HepG2 (cell line): Measurements from ENCODE around the gene NFIC. TPM values are rescaled to one million over a fixed set of nuclear protein-coding genes. Genes with fewer than 3 reads are reported as not detected.

ENCODE experiments used
- ATAC-seq: fragments of 200-7000 bp; cut with Tn5 transposase; 3 replicates; pipeline ENCODE4 v1.9.1; 2020; ENCODE audit warnings: mild to moderate bottlenecking, moderate library complexity
- BruUV-seq: library from RNA; stranded (reverse); fragments of 400-500 nt; replicated peaks from 2 replicates; lab custom pipeline; 2021; lab: Mats Ljungman, UMichigan
- CTCF ChIA-PET: fragments of 300-600 bp; formaldehyde crosslinking; extraction: SDS; loops from one replicate; lab custom pipeline; 2021; ENCODE audit warnings: low total read pairs, inconsistent platforms, low intra/inter-chr PET ratio; lab: Yijun Ruan, JAX
- POLR2A ChIA-PET: fragments of 350-600 bp; sonication (Branson Sonifier 250); formaldehyde crosslinking; loops from one replicate; lab custom pipeline; 2020; ENCODE audit warnings: antibody characterized with exemption, inconsistent platforms; lab: Yijun Ruan, JAX
- DNase-seq: peaks from one replicate; pipeline ENCODE4 v3.0.0-alpha.2; 2015; ENCODE audit warnings: low spot score
- FAIRE-seq: peaks from 3 replicates; lab custom pipeline; 2011; peaks lifted over from hg19 to GRCh38; lab: Jason Lieb, UNC
- H2AFZ ChIP-seq: one replicate; pipeline ENCODE4 v1.6.1; 2011; ENCODE audit warnings: low read length, inconsistent platforms
- H3K27ac ChIP-seq: fragments of 300-600 bp; 3 replicates; pipeline ENCODE4 v1.8.0; 2011; ENCODE audit warnings: mixed run types, mild to moderate bottlenecking, mixed read lengths, low read length, inconsistent platforms; ENCODE audit not compliant: insufficient read depth; ENCODE audit errors: extremely low read length
- H3K27me3 ChIP-seq, 2 experiments: fragments of 200-600 bp in 1 of 2; 2 replicates in 1 of 2; 3 replicates in 1 of 2; pipeline versions ENCODE4 v1.6.0 to v1.8.0; 2011; ENCODE audit warnings: low read length in 2 of 2, mild to moderate bottlenecking in 2 of 2, moderate library complexity in 2 of 2, inconsistent platforms in 1 of 2; ENCODE audit not compliant: insufficient read depth in 2 of 2, control insufficient read depth in 1 of 2
- H3K36me3 ChIP-seq, 2 experiments: fragments of 200-600 bp in 1 of 2; replicated peaks in 1 of 2; 2 replicates in 1 of 2; 3 replicates in 1 of 2; pipeline versions ENCODE4 v1.5.1 to v1.8.0; 2011; ENCODE audit warnings: low read length in 2 of 2, inconsistent platforms in 1 of 2; ENCODE audit not compliant: insufficient read depth in 2 of 2, control insufficient read depth in 1 of 2
- H3K4me1 ChIP-seq: 2 replicates; pipeline ENCODE4 v1.5.1; 2012; ENCODE audit warnings: low read length, inconsistent platforms; ENCODE audit not compliant: insufficient read depth
- H3K4me2 ChIP-seq: 2 replicates; pipeline ENCODE4 v1.6.0; 2011; ENCODE audit warnings: low read depth, low read length, inconsistent platforms
- H3K4me3 ChIP-seq, 3 experiments: fragments of 200-600 bp in 1 of 3; sonication (generic), shearing (Covaris generic) in 1 of 3; replicated peaks in 1 of 3; 2 replicates each; pipeline ENCODE4 v1.5.1; 2011 to 2016; ENCODE audit warnings: low read length in 3 of 3, inconsistent platforms in 2 of 3, low read depth in 2 of 3, mild to moderate bottlenecking in 2 of 3, control low read depth in 1 of 3, mixed read lengths in 1 of 3; ENCODE audit not compliant: insufficient read depth in 1 of 3
- H3K79me2 ChIP-seq: one replicate; pipeline ENCODE4 v1.6.1; 2011; ENCODE audit warnings: low read length, inconsistent platforms; ENCODE audit not compliant: insufficient read depth
- H3K9ac ChIP-seq: 2 replicates; pipeline ENCODE4 v1.6.0; 2011; ENCODE audit warnings: mild to moderate bottlenecking, low read depth, low read length, inconsistent platforms; ENCODE audit not compliant: insufficient read depth
- H3K9me3 ChIP-seq: 2 replicates; pipeline ENCODE4 v1.5.1; 2012; ENCODE audit warnings: mild to moderate bottlenecking, low read length
- H4K20me1 ChIP-seq: 2 replicates; pipeline ENCODE4 v1.6.0; 2011; ENCODE audit warnings: inconsistent platforms, mild to moderate bottlenecking, low read length, moderate library complexity; ENCODE audit not compliant: insufficient read depth
- MAFF ChIP-seq: IDR thresholded peaks from 2 replicates; pipeline ENCODE4 v1.6.1; 2011; ENCODE audit warnings: low read depth, low read length, improper control_type of control experiment
- MAFK ChIP-seq, 2 experiments: IDR thresholded peaks in 1 of 2; conservative IDR thresholded peaks in 1 of 2; 2 replicates each; pipeline ENCODE4 v1.6.1; 2011; ENCODE audit warnings: improper control_type of control experiment in 2 of 2, low read length in 2 of 2
- NKX3-1 ChIP-seq: sonication (generic); formaldehyde crosslinking; IDR thresholded peaks from 2 replicates; pipeline ENCODE4 v1.5.0; 2020; ENCODE audit warnings: missing genetic modification reagents
- SRSF9 ChIP-seq: fragments of 200-400 bp; formaldehyde crosslinking; IDR thresholded peaks from 2 replicates; pipeline ENCODE4 v1.6.1; 2018; ENCODE audit warnings: borderline replicate concordance, mild to moderate bottlenecking, low read depth, low read length; ENCODE audit not compliant: insufficient read depth, poor library complexity, severe bottlenecking
- TCF12 ChIP-seq, 2 experiments: fragments of 450-650 bp in 1 of 2; sonication (generic) in 1 of 2; formaldehyde crosslinking in 1 of 2; IDR thresholded peaks; 2 replicates each; pipeline versions ENCODE4 v1.6.1 to v1.8.0; 2017 to 2022; ENCODE audit warnings: antibody characterized with exemption in 1 of 2, mild to moderate bottlenecking in 1 of 2, missing genetic modification reagents in 1 of 2, moderate library complexity in 1 of 2
- TOPORS ChIP-seq: sonication (generic); formaldehyde crosslinking; IDR thresholded peaks from 2 replicates; pipeline ENCODE4 v1.8.0; 2023; ENCODE audit warnings: mild to moderate bottlenecking, missing genetic modification reagents
- XRCC5 ChIP-seq: fragments of 200-400 bp; formaldehyde crosslinking; optimal IDR thresholded peaks from 2 replicates; pipeline ENCODE3; 2017; ENCODE audit warnings: mild to moderate bottlenecking, low read length
- YEATS4 ChIP-seq: sonication (generic); formaldehyde crosslinking; IDR thresholded peaks from 2 replicates; pipeline ENCODE4 v1.4.0; 2020; ENCODE audit warnings: missing genetic modification reagents, borderline replicate concordance
- ZNF180 ChIP-seq: sonication (generic); formaldehyde crosslinking; IDR thresholded peaks from 2 replicates; pipeline ENCODE4 v1.4.0; 2020; ENCODE audit warnings: low read depth, missing genetic modification reagents, borderline replicate concordance
- ZNF34 ChIP-seq: sonication (generic); formaldehyde crosslinking; IDR thresholded peaks from 2 replicates; pipeline ENCODE4 v1.4.0; 2020; ENCODE audit warnings: mild to moderate bottlenecking, missing genetic modification reagents, borderline replicate concordance
- ZNF768 ChIP-seq: sonication (generic); formaldehyde crosslinking; IDR thresholded peaks from 2 replicates; pipeline ENCODE4 v1.4.0; 2020; ENCODE audit warnings: missing genetic modification reagents
- ZNF772 ChIP-seq: sonication (generic); formaldehyde crosslinking; IDR thresholded peaks from 2 replicates; pipeline ENCODE4 v1.5.0; 2020; ENCODE audit warnings: mild to moderate bottlenecking, missing genetic modification reagents
- ZNF790 ChIP-seq: sonication (generic); formaldehyde crosslinking; IDR thresholded peaks from 2 replicates; pipeline ENCODE4 v1.8.0; 2022; ENCODE audit warnings: missing genetic modification reagents, mild to moderate bottlenecking, borderline replicate concordance
- ZNF839 ChIP-seq: sonication (generic); formaldehyde crosslinking; IDR thresholded peaks from 2 replicates; pipeline ENCODE4 v1.4.0; 2020; ENCODE audit warnings: missing genetic modification reagents, mild to moderate bottlenecking, borderline replicate concordance
- WGBS: methylation state at CpG from one replicate; pipeline ENCODE4 v1.1.6; 2017; ENCODE audit warnings: low lambda C conversion rate; 5-methylcytosine and 5-hydroxymethylcytosine counted together
- in situ Hi-C: cut with HindIII; loops from 2 replicates; pipeline ENCODE4 v1.10.0; 2017; ENCODE audit warnings: low pct_unique_long_range_greater_than_20kb; ENCODE audit not compliant: extremely low pct_ligation_motif_present
- intact Hi-C: fragments of 100-400 bp; cut with micrococcal nuclease; formaldehyde crosslinking; loops from one replicate; pipeline ENCODE4 v1.10.0; 2022; ENCODE audit not compliant: unreplicated experiment
- polyA plus RNA-seq, 8 experiments: library from polyadenylated mRNA; depleted of rRNA in 3 of 8; stranded (reverse) in 7 of 8; unstranded in 1 of 8; fragments of >200 nt; fragmentation: Illumina TruSeq in 4 of 8; extraction: Trizol in 4 of 8; gene quantifications; 2 replicates each; pipeline versions ENCODE4 v1.2.1 to v1.2.3, GENCODE V29; 2011 to 2016; ENCODE audit warnings: low read depth in 4 of 8, missing spikeins in 1 of 8, mixed read lengths in 1 of 8; ENCODE audit not compliant: insufficient read depth in 1 of 8
- total RNA-seq, 5 experiments: library from RNA; depleted of rRNA; stranded (reverse); fragments of >200 nt; fragmentation: Illumina TruSeq; extraction: Trizol; gene quantifications; 2 replicates each; pipeline ENCODE4 v1.2.3, GENCODE V29; 2016; ENCODE audit warnings: low read depth in 1 of 5
- TF ChIP-seq, protein P1 (sequence below), 2 experiments: IDR thresholded peaks; 2 replicates each; pipeline ENCODE4 v1.6.1; 2011 to 2012; ENCODE audit warnings: low read length in 2 of 2, borderline replicate concordance in 1 of 2, low read depth in 1 of 2, mild to moderate bottlenecking in 1 of 2, moderate library complexity in 1 of 2

Gene NFIC
- total and polyA plus RNA-seq, 2 of the 13 experiments (the other 11 are each of a cell fraction or from before 2014, with no cell fraction given) = 1.3 to 2.5 TPM

DNA sequence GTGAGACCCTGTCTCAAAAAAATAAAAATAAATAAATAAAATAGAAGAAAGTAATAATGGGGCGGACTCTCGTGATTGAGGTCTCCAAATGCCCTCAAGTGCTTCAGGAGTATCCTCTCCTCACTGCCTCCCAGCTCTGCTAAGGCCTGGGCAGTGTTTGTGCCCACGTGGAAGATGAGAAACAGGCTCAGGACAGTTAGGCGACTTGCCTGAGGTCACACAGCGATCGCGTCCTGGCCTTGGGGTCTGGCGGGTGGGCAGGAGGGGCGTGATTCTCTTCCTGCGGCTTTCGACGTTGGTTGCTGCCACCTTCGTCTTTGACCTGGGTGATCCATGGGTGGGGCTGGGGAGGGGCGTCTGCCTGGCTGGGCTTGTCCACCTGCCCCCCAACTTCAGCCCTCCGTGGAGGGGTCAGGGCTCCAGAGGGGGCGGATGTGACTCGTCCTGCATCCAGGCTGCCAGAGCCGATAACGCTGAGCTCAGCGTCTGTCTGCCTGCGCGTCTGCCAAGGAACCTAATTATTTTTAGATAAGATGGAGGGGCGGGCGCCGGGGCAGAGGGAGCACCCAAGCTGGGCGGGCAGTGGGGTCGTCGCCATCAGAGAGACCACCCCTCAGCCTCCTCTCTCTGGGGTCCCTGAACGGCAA, 56.9 kb downstream of the NFIC start:
- Histone ChIP-seq H3K9me3 (no peaks in the 10 kb centered on the region), H3K4me1 (no peaks in the 10 kb centered on the region), H2AFZ (no peak overlapping the region), H3K27me3 (no peaks in the 10 kb centered on the region), H3K4me3 (no peak overlapping the region), H3K36me3 (peaks cover 0 to 6% of the 10 kb centered on the region in 2 experiments; a peak in 1 of 5 replicates), H3K79me2 (no peaks in the 10 kb centered on the region), H3K27ac (no peak overlapping the region), H3K4me2 (no peak overlapping the region), H3K9ac (no peak overlapping the region), H4K20me1 (no peaks in the 10 kb centered on the region)
- no TSS peak for BruUV-seq
- POLR2A ChIA-PET = no interaction called here
- FAIRE-seq (no peak), ATAC-seq (no peak), DNase-seq (no peak)
- WGBS = 96% methylated on average over 24 of the region's 29 CpGs
- CTCF ChIA-PET = interaction anchor here (0.9 kb wide), 1 partner anchor 96 kb away, joined by 3 read pairs; no protein-coding TSS in a partner anchor
- in situ Hi-C loops = no loop called here
- TF ChIP-seq SRSF9 (no peak), TCF12 (IDR thresholded peaks at IDR 0.05) (no peak), TCF12 (CRISPR knock-in tag; IDR thresholded peaks at IDR 0.05) (no peak), ZNF768 (CRISPR knock-in tag) (peak; percentile 94), MAFK (conservative IDR thresholded peaks at IDR 0.05 in 1 of 2, IDR thresholded peaks at IDR 0.05 in 1 of 2; ENCODE audit: low read length in 2 of 2) (peak; percentile 62 to 83), YEATS4 (CRISPR knock-in tag) (no peak), ZNF790 (CRISPR knock-in tag) (no peak), MAFF (peak; percentile 58)
- intact Hi-C loops = no loop called here

DNA sequence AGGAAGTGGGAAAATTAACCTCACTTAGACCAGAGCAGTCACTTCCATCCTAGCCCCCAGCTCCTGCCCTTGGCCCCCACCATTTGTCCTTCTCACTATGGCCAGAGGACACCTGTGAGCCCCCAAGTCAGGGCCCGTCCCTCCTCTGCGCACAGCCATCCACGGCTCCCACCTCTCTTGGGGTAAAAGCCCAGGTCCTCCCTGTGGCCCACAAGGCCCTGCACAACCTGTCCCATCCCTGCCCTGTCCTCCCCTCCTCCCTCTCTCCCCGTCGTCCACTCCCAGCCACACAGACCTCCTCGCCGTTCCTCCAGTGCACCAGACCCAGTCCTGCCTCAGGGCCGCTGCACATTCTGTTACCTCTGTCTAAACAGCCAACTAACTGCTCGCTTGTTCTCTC, 60.0 kb downstream of the NFIC start:
- no peaks in the 10 kb centered on the region for H4K20me1 ChIP-seq
- in situ Hi-C loops (no loop called here), intact Hi-C loops (no loop called here)
- FAIRE-seq (no peak), DNase-seq (no peak), ATAC-seq (no peak)
- no peak overlapping the region for H3K4me3 ChIP-seq
- 96% methylated on average over 9 of the region's 9 CpGs for WGBS
- H3K36me3 ChIP-seq = 0 out of 5 replicates have a peak, but pooled peaks cover 0 to 9% of the 10 kb centered on the region in 2 experiments
- ChIA-PET POLR2A (interaction anchor here (0.6 kb wide), 1 partner anchor 29 kb away, joined by 3 read pairs; no protein-coding TSS in a partner anchor), CTCF (no interaction called here)
- peaks cover 2% of the 10 kb centered on the region for H3K4me1 ChIP-seq
- H3K9me3 ChIP-seq = no peaks in the 10 kb centered on the region
- H3K27ac ChIP-seq = no peak overlapping the region
- H3K27me3 ChIP-seq = no peaks in the 10 kb centered on the region
- no peaks in the 10 kb centered on the region for H3K79me2 ChIP-seq
- no TSS peak for BruUV-seq
- H3K4me2 ChIP-seq = no peak overlapping the region
- no peak overlapping the region for H3K9ac ChIP-seq
- no peak overlapping the region for H2AFZ ChIP-seq
- no peak for TF ChIP-seq ZNF839
- no peak for TF ChIP-seq ZNF180 (CRISPR knock-in tag)
- no peak for TF ChIP-seq XRCC5
- no peak for TF ChIP-seq NKX3-1 (CRISPR knock-in tag)
- TF ChIP-seq ZNF34 (CRISPR knock-in tag) = no peak
- TF ChIP-seq, protein P1, sequence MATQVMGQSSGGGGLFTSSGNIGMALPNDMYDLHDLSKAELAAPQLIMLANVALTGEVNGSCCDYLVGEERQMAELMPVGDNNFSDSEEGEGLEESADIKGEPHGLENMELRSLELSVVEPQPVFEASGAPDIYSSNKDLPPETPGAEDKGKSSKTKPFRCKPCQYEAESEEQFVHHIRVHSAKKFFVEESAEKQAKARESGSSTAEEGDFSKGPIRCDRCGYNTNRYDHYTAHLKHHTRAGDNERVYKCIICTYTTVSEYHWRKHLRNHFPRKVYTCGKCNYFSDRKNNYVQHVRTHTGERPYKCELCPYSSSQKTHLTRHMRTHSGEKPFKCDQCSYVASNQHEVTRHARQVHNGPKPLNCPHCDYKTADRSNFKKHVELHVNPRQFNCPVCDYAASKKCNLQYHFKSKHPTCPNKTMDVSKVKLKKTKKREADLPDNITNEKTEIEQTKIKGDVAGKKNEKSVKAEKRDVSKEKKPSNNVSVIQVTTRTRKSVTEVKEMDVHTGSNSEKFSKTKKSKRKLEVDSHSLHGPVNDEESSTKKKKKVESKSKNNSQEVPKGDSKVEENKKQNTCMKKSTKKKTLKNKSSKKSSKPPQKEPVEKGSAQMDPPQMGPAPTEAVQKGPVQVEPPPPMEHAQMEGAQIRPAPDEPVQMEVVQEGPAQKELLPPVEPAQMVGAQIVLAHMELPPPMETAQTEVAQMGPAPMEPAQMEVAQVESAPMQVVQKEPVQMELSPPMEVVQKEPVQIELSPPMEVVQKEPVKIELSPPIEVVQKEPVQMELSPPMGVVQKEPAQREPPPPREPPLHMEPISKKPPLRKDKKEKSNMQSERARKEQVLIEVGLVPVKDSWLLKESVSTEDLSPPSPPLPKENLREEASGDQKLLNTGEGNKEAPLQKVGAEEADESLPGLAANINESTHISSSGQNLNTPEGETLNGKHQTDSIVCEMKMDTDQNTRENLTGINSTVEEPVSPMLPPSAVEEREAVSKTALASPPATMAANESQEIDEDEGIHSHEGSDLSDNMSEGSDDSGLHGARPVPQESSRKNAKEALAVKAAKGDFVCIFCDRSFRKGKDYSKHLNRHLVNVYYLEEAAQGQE (IDR thresholded peaks at IDR 0.05; ENCODE audit: borderline replicate concordance in 1 of 2, low read depth in 1 of 2, low read length in 2 of 2) = no peak
- TF ChIP-seq TOPORS (CRISPR knock-in tag) = no peak
- TF ChIP-seq ZNF772 = no peak
